Stimulated activated CD8-positive, alpha-beta memory T cell treated with anti-CD3 and anti-CD28 coated beads, Interleukin-12 subunit alpha, Interleukin-12 subunit beta, amount 100 ng/mL, for 24 hours (primary cell): ENCODE data around the gene RELN.
"Not testable (repeated sequence)": the region's sequence is repeated elsewhere in the genome, so short reads cannot be mapped to it uniquely, and the experiment has no call there.

Experiments
- DNase-seq: peaks from one replicate; pipeline ENCODE4 v3.0.0-alpha.2; 2020; ENCODE audit errors: extremely low read depth

The RELN gene

DNA sequence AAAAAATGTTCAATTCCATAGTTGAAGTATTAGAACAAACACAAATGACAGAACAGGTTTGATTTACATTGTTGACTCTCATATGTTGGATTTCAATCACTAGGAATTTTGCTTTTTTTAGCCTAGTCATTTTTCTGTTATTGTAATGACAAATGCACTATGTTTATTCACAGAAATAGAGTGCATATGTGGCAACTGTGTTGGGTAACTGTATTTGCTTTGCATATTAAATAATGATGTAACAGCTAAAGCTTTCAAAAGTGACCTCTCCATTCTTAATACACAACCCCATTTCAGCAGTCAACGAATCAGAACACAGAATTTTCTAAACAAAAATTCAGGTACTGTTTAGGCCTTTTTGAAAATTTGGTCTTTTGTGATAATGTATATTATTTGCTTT is 489.5 kb downstream of the RELN start:
- no peak for DNase-seq

DNA sequence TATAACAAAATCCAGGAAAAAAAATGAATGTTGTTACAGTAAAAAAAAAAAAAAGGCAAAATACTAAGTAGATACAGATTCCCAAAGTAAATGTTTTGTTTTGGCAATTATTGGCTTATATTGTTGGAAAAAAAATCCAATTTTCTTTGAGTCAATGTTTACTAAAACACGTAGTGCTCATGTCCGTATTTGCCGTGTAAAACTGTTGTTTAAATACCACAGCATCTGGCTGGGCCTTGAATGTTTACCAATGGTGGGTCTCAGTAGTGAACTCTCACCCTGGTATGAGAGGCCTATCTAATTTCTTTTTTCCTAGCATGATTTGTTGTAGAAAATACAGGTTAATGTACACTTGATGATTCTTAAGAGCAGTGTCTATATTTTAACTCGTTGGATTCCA is 502.0 kb downstream of the RELN start:
- no peak for DNase-seq

DNA sequence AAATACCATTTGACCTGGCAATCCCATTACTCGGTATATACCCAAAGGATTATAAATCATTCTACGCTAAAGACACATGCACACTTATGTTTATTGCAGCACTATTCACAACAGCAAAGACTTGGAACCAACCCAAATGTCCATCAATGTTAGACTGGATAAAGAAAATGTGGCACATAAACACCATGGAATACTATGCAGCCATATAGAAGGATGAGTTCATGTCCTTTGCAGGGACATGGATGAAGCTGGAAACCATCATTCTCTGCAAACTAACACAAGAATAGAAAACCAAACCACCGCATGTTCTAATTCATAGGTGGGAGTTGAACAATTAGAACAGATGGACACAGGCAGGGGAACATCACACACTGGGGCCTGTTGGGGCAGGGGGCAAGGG is 502.6 kb downstream of the RELN start:
- DNase-seq: not testable (repeated sequence)

DNA sequence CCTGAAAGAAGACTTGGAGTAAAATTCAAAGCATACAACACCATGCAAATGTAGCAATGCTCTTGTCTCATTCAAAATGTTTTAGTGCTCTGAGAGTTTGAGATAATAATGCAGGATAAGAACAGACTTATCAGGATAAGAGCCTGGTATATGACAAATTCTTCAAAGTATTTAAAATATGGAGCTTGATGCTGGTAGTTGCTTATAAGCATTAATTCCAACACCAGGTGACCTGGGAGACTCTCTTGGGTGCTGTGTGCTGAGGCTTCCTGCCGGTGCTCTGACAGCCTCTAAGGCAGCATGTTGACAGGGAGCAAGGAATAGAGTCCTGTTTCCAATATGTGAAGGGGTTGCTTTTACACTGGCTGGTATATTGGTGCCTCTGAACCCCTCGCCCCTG is 508.7 kb downstream of the RELN start:
- no peak for DNase-seq

DNA sequence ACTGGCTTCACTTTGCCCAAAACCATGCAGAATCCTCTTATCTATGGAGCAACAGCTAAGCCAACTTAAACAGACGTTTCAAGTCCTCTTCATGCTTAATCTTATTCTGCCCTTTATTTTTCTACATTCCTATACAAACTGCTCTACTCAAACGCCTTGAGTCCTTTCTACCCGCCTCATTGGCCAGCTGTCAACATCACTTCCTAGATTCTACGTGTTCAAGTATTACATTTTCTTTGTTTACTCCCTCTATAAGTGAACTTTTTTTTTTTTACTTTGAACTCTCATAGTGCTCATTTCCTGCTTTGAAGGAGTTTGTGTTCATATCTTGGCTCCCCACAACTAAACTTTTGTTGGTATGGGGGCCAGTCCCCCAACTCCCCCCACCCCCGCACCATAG is 514.5 kb downstream of the RELN start:
- no peak for DNase-seq

DNA sequence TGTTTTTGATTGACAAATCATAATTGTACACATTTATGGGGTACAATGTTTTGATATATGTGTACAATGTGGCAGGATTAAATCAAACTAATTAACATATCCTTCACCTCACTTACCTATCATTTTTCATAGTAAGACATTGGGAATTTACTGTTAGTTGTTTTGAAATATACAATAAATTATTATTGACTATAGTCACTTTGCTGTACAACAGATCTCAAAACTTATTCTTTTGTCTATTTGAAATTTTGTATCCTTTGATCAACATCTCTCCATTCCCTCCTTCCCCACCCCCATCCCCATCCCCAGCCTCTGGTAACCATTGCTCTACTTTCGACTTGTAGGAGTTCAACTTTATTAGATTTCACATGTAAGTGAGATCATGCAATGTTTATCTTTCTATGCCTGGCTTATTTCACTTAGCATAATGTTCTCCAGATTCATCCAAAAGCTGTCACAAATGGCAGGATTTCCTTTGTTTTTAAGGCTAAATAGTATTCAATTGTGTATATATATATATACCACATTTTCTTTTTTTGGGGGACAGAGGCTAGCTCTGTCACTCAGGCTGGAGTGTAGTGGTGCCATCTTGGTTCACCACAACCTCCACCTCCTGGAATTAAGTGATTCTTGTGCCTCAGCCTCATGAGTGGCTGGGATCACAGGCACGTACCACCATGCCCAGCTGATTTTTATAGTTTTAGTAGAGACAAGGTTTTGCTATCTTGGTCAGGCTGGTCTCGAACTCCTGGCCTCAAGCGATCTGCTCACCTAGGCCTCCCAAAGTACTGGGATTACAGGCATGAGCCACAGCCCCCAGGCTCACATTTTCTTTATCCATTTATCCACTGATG is 520.1 kb downstream of the RELN start:
- no peak for DNase-seq

DNA sequence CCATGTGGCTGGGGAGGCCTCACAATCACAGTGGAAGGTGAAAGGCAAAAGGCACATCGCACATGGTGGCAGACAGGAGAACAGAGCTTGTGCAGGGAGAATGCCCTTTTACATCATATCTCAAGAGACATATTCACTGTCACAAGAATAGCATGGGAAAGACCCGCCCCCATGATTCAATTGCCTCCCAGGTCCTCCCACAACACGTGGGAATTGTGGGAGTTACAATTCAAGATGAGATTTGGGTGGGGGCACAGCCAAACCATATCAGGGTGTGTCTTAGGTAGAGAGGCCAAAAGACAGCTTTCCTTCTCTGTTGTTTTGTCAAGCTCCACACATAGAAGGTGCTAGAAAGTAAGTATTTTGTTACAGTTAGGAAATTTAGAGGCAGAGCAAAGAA is 522.6 kb downstream of the RELN start:
- DNase-seq: no peak

DNA sequence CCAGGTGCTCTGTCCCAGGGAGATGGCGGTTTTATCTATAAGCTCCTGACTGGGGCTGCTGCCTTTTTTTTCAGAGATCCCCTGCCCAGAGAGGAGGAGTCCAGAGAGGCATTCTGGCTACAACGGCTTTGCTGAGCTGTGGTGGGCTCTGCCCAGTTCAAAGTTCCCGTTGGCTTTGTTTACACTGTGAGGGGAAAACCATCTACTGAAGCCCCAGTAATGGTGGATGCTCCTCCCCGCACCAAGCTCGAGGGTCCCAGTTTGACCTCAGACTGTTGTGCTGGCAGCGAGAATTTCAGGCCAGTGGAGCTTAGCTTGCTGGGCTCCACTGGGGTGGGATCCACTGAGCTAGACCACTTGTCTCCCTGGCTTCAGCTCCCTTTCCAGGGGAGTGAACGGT is 527.1 kb downstream of the RELN start:
- no peak for DNase-seq

DNA sequence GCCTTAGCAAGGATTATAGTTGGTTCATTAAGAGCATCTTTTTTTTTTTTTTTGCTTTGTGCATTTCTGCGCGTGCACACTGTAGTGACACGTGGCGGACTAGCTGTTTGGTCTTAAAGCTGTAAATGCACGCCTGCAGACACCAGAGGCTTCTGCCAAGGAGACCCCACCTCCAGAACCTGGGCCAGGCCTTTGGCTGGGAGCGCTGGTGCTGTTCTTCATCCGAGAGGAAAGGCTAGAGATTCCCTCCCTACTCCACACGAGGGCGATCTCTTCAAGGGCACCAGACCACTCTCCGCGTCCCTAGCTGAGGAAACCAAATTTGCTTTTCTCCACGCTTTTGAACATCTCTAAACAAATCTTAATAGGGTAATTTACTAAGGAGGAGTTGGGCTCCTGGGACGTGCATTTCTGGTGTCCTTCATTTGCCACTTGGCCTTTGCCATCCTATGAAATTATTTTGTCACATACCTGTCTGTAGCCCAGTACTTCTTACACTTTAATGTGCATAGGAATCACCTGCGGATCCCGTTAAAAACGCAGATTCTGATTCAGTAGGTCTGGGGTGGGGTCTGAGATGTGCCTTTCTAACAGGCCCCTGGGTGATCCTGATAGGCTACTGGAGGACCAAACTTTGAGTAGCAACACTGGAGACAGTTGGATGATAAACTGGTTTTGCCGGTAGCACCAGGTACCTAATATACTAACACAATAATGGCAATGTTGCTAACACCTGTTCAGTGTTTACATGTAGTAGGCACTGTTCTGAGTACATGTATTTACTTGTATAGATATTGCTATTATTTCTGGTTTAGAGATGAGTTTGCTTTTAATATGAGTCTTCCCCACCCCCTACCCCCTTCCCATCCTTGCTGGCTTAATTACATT is 542.1 kb downstream of the RELN start:
- no peak for DNase-seq

DNA sequence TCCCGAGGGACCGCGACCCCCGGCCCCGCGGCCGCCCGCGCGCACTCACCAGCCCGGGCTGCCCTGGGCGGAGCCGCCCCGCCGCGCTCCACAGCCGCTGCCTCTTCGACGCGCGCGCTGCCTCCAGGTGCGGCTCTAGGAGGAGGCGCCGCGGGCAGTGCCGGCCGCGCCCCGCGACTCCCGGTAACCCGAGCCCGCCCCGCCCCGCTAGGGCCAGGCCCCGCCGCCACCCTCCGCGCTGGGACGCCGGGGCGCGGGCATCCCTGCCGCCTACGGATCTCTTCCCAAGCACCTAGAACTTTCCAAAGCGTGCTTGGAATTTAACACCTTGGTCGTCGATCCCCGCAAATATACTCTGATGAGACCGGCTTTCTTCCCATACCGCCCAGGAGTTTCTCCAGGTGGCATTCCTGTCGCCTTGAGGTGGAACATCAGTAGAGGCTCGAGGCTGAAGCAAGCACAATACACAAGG is 543.4 kb downstream of the RELN start, which contains the start of gene SLC26A5:
TSS of gene SLC26A5 (minus strand) at position 159 of the 472 bp plus-strand sequence. CDS start 24,693 bp downstream, outside the sequence.
- DNase-seq: no peak

DNA sequence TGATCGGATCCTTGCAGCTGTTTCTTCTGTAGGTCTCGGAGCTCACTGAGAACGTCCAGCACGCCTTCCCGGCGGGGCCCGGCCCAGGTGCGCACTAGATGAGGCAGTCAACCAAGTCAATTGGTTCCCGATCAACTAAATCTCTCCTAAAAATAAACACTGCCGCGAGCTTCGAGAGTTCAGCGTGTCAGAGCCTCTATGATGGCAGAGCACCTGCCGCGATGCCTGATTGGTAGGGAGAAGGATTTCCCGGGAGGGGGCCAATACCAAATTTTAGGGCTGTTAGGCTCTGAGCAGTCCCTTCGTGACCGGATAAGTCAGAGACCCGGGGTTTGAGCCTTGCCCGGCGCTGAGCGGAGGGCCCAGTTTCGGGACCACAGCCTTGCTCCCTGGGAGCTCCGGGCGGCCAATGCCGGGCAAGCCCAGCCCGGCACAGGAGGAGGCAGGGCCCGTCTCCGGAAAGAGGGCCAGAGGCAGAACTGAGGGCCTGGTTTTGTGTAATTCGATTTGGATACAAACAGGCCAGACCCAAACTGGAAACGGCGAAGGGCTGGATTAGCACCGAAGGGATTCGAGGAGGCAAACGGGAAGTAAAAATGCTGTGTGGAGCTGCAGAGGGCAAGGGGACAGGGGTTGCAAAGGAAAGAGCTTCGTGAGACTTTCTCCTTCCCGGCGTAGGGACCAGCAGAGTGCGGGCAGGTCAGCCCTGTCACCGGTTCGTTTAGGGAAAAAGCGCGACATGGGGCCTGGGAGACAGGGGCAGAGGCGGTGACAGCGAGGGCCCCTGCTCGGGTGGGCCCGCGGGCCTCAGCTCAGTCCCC is 544.0 kb downstream of the RELN start:
- no peak for DNase-seq

DNA sequence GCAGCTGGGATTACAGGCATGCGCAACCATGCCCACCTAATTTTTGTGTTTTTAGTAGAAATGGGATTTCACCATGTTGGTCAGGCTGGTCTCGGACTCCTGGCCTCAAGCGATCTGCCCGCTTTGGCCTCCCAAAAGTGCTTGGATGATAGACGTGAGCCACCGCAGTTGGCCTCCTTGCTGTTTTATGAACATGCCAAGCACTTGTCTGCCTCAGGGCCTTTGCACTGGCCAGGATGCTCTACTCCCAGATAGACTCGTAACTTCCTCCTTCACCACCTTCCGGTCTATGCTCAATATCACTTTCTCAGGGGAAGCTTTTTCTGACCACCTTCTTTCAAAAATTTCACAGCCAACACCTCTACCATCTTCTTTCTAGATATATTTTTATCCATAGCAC is 549.8 kb downstream of the RELN start:
- DNase-seq: no peak

DNA sequence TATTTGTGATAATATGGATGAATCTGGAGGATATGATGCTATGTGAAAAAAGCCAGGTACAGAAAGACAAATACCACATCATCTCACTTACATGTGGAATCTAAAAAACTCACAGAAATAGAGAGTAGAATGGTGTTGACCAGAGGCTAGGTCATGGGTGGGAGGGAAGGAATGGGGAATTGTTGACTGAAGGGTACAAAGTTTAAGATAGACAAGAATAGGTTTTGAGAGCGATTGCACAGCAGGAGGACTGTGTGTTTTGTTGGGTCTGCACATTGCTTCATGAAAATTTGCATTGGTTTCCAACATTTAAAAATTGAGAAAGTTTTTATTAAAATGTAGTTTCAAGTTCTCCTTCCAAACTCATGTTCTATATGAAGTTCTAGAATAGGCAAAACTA is 551.8 kb downstream of the RELN start:
- DNase-seq: no peak

DNA sequence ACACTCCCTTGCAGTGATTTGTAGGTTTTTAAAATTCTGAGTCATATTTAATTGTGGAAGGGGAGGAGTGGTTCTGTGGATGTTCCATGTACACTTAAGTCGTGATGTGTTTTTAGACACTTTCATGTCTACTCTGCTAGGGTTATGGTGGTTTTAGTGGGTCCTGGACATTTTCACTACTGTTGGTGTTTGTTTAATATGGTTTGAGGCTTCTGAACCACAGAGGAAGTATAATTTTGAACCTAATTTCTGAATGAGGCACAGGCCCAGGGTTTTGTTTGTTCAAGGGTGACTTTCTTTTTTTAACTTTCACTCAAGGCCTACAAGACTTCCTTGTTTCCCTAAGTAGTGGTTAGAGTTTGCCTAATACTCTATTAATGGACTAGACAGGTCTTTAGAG is 556.7 kb downstream of the RELN start:
- DNase-seq: no peak

DNA sequence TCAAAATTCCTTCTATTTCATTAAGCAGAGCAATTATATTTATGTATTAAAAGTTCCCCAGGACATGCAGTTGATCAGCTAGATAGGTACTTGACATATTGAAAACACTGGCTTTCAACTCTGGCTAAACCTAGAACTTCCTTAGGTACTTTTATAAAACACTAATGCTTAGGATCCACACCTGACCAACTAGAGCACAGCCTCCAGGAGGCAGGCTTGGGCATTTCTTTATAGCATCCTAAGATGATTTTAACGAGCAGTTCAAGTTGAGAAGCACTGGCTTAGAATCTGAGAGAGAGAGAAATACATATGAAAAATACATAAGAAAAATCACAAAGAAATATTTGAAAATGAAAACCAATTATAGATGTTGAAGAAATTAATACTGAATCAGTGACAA is 564.3 kb downstream of the RELN start:
- DNase-seq: no peak

DNA sequence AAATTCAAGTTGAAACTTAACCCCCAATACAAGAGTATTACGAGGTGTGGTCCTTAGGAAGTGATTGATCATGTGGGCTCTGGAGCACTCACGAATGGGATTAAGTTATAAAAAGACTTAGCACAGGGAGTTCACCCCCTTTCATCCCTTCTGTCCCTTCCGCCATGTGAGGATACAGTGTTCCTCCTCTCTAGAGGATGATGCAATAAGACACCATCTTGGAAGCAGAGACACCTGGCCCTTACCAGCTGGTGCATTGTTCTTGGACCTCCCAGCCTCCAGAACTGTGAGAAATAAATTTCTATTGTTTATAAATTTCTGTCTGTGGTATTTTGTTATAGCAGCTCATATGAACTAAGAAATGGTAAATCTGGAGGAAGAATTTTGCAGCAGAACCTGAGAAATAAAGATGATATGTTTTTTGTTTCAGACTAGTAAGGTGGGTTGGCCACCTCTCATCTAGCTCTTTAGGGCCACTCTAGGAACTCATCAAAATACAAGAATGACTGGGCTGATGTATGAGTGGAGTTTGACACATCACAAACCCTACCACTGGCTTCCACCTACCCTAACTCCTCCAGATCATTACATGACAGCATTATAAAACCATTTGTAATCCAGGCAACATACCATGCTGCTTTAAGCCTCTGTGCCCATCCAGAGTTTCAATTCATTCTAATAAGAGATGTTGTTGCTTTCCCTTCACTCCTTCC is 565.8 kb downstream of the RELN start:
- DNase-seq: no peak
